Breast epithelium (tissue), 3 donors: ENCODE measurements around the gene THSD4.

Source experiments
- CTCF ChIP-seq, 3 donors: fragments of 450-650 bp; IDR thresholded peaks; one replicate each; pipeline ENCODE4 v1.5.1; 2016 to 2017; ENCODE audit warnings: antibody characterized with exemption in 3 of 3, mild to moderate bottlenecking in 3 of 3, moderate library complexity in 3 of 3
- POLR2A ChIP-seq: fragments of 450-650 bp; IDR thresholded peaks from one replicate; pipeline ENCODE4 v1.6.1; 2016; ENCODE audit warnings: antibody characterized with exemption, mild to moderate bottlenecking, moderate library complexity
- POLR2AphosphoS5 ChIP-seq, 3 donors: sonication (generic); formaldehyde crosslinking; IDR thresholded peaks; one replicate each; pipeline ENCODE4 v1.6.1; 2017; ENCODE audit warnings: antibody characterized with exemption in 3 of 3

GRCh38 chr15:71387810-71388209, 272.5 kb downstream of the THSD4 start:
- TF ChIP-seq POLR2AphosphoS5 (IDR thresholded peaks at IDR 0.05): no peak
- no peak for TF ChIP-seq CTCF (IDR thresholded peaks at IDR 0.05)
- TF ChIP-seq POLR2A: no peak
